H1 (cell line): ENCODE data around the gene ENAH.

Experiments used
- CTCF ChIP-seq, 3 experiments: IDR thresholded peaks; 1 replicate in 2 of 3; 2 replicates in 1 of 3; pipeline versions ENCODE4 v1.5.1 to v1.6.1; 2011; ENCODE audit warnings: low read length in 3 of 3, mild to moderate bottlenecking in 3 of 3, inconsistent platforms in 2 of 3, low read depth in 1 of 3, moderate library complexity in 1 of 3; ENCODE audit not compliant: insufficient read depth in 1 of 3; ENCODE audit errors: control extremely low read depth in 1 of 3
- EZH2 ChIP-seq: fragments of 200-600 bp; sonication (generic); IDR thresholded peaks from 2 replicates; pipeline ENCODE4 v1.7.1; 2012; ENCODE audit warnings: low read depth, mild to moderate bottlenecking, moderate library complexity, low read length, inconsistent platforms; ENCODE audit not compliant: severe bottlenecking
- RAD21 ChIP-seq, 2 experiments: IDR thresholded peaks in 1 of 2; conservative IDR thresholded peaks in 1 of 2; 2 replicates each; pipeline ENCODE4 v1.6.1; 2011; ENCODE audit warnings: low read depth in 2 of 2, low read length in 2 of 2, improper control_type of control experiment in 1 of 2, inconsistent platforms in 1 of 2, mild to moderate bottlenecking in 1 of 2, moderate library complexity in 1 of 2
- ZNF274 ChIP-seq: IDR thresholded peaks from 2 replicates; pipeline ENCODE4 v1.7.0; 2012; ENCODE audit warnings: low read length, borderline replicate concordance; ENCODE audit errors: extremely low read depth

- TF ChIP-seq RAD21 (IDR thresholded peaks at IDR 0.05 in 1 of 2, conservative IDR thresholded peaks at IDR 0.05 in 1 of 2; ENCODE audit: low read depth in 2 of 2, low read length in 2 of 2), result no peak
- no peak for TF ChIP-seq ZNF274
- TF ChIP-seq EZH2, result no peak
- no peak for TF ChIP-seq CTCF (IDR thresholded peaks at IDR 0.05; ENCODE audit: control extremely low read depth in 1 of 3, insufficient read depth in 1 of 3, low read depth in 1 of 3, low read length in 3 of 3)
These were observed 166.1 kb downstream of the ENAH start for GRCh38 chr1:225486856-225487255.
